Parathyroid adenoma (tissue), 2 donors: ENCODE measurements around the gene PPP4R3C.
"Not testable (repeated sequence)": the region's sequence is repeated elsewhere in the genome, so short reads cannot be mapped to it uniquely, and the experiment has no call there.

Experiments
- H2AFZ ChIP-seq: fragments of 300-600 bp; sonication (generic); one replicate; pipeline ENCODE4 v1.7.0; 2017; ENCODE audit warnings: antibody characterized with exemption, mild to moderate bottlenecking
- H3K27ac ChIP-seq: fragments of 300-600 bp; sonication (generic); one replicate; pipeline ENCODE4 v1.7.0; 2017
- H3K27me3 ChIP-seq: fragments of 300-600 bp; sonication (generic); one replicate; pipeline ENCODE4 v1.7.0; 2017; ENCODE audit warnings: low read length; ENCODE audit not compliant: control insufficient read depth, insufficient read depth
- H3K36me3 ChIP-seq: fragments of 300-600 bp; sonication (generic); one replicate; pipeline ENCODE4 v1.7.0; 2017; ENCODE audit warnings: low read length; ENCODE audit not compliant: control insufficient read depth, insufficient read depth
- H3K4me1 ChIP-seq: fragments of 300-600 bp; sonication (generic); one replicate; pipeline ENCODE4 v1.7.0; 2017; ENCODE audit warnings: control low read depth
- H3K4me2 ChIP-seq: fragments of 300-600 bp; sonication (generic); one replicate; pipeline ENCODE4 v1.7.0; 2017; ENCODE audit warnings: low read length
- H3K4me3 ChIP-seq: fragments of 300-600 bp; sonication (generic); one replicate; pipeline ENCODE4 v1.7.0; 2017; ENCODE audit warnings: low read depth, low read length
- H3K79me2 ChIP-seq: fragments of 300-600 bp; sonication (generic); one replicate; pipeline ENCODE4 v1.7.0; 2017; ENCODE audit warnings: control low read depth
- H3K9ac ChIP-seq: fragments of 300-600 bp; sonication (generic); one replicate; pipeline ENCODE4 v1.7.0; 2017; ENCODE audit warnings: mild to moderate bottlenecking
- H3K9me3 ChIP-seq: fragments of 300-600 bp; sonication (generic); one replicate; pipeline ENCODE4 v1.7.0; 2017; ENCODE audit warnings: low read length; ENCODE audit not compliant: control insufficient read depth
- CTCF ChIP-seq: fragments of 300-600 bp; sonication (generic); IDR thresholded peaks from one replicate; pipeline ENCODE4 v1.7.0; 2017; ENCODE audit warnings: antibody characterized with exemption, mild to moderate bottlenecking
- donor health status: primary hyperparathyroidism.

The PPP4R3C gene

GRCh38 chrX:27463187-27463586, at the start of gene PPP4R3C:
PPP4R3C (minus strand) TSS chrX:27463341; CDS start chrX:27463296, 45 bp downstream.
- Histone ChIP-seq H3K4me1 (no peaks in the 10 kb centered on the region), H3K79me2 (no peaks in the 10 kb centered on the region), H3K27ac (no peak within 1 kb of the TSS), H2AFZ (no peak within 1 kb of the TSS), H3K9ac (no peak within 1 kb of the TSS), H3K4me2 (no peak within 1 kb of the TSS), H3K4me3 (no peak within 1 kb of the TSS), H3K27me3 (no peaks in the 10 kb centered on the region), H3K9me3 (no peaks in the 10 kb centered on the region), H3K36me3 (no peaks in the 10 kb centered on the region)
- TF ChIP-seq CTCF: no peak

GRCh38 chrX:27491397-27491796, 28.3 kb upstream of the PPP4R3C start:
- no peak overlapping the region for H3K4me3 ChIP-seq

GRCh38 chrX:27466051-27466450, 2.9 kb upstream of the PPP4R3C start:
- Histone ChIP-seq H3K9me3 (no peaks in the 10 kb centered on the region), H3K36me3 (no peaks in the 10 kb centered on the region), H2AFZ (no peak overlapping the region), H3K9ac (no peak overlapping the region), H3K27ac (no peak overlapping the region), H3K27me3 (no peaks in the 10 kb centered on the region), H3K4me2 (no peak overlapping the region), H3K4me3 (no peak overlapping the region), H3K4me1 (no peaks in the 10 kb centered on the region), H3K79me2 (no peaks in the 10 kb centered on the region)
- TF ChIP-seq CTCF: no peak

More at GRCh38 chrX:27491397-27491796, 28.3 kb upstream of the PPP4R3C start:
- H3K79me2 ChIP-seq: no peaks in the 10 kb centered on the region
- no peak overlapping the region for H2AFZ ChIP-seq
- H3K27me3 ChIP-seq: no peaks in the 10 kb centered on the region
- TF ChIP-seq CTCF: no peak
- H3K4me2 ChIP-seq: no peak overlapping the region
- H3K9ac ChIP-seq: no peak overlapping the region
- H3K9me3 ChIP-seq: no peaks in the 10 kb centered on the region
- no peaks in the 10 kb centered on the region for H3K36me3 ChIP-seq
- H3K4me1 ChIP-seq: no peaks in the 10 kb centered on the region
- H3K27ac ChIP-seq: no peak overlapping the region

- no peaks in the 10 kb centered on the region for H3K4me1 ChIP-seq
- H3K79me2 ChIP-seq: no peaks in the 10 kb centered on the region
- no peak overlapping the region for H2AFZ ChIP-seq
- H3K9me3 ChIP-seq: no peaks in the 10 kb centered on the region
- no peaks in the 10 kb centered on the region for H3K36me3 ChIP-seq
- H3K4me2 ChIP-seq: no peak overlapping the region
- no peak for TF ChIP-seq CTCF
- no peak overlapping the region for H3K27ac ChIP-seq
- no peak overlapping the region for H3K4me3 ChIP-seq
- no peak overlapping the region for H3K9ac ChIP-seq
- H3K27me3 ChIP-seq: no peaks in the 10 kb centered on the region
Measured at GRCh38 chrX:27465036-27465435, 1.9 kb upstream of the PPP4R3C start.

GRCh38 chrX:27459129-27459528, 4.0 kb downstream of the PPP4R3C start:
- H3K9me3 ChIP-seq, H3K4me3 ChIP-seq, H3K27ac ChIP-seq, H3K36me3 ChIP-seq, H3K9ac ChIP-seq, H3K4me2 ChIP-seq, H3K27me3 ChIP-seq, H3K4me1 ChIP-seq, H2AFZ ChIP-seq, H3K79me2 ChIP-seq: not testable (repeated sequence)

GRCh38 chrX:27458544-27458943, 4.6 kb downstream of the PPP4R3C start:
- H3K27me3 ChIP-seq, H3K9me3 ChIP-seq, H3K36me3 ChIP-seq, H3K4me3 ChIP-seq, H3K4me1 ChIP-seq, H3K9ac ChIP-seq, H3K79me2 ChIP-seq, H2AFZ ChIP-seq, H3K4me2 ChIP-seq, H3K27ac ChIP-seq: not testable (repeated sequence)
